OCI-LY7 (cell line): ENCODE results near the gene MAP3K8. TPM values are rescaled to one million over a fixed set of nuclear protein-coding genes. Genes with fewer than 3 reads are reported as not detected.
"Not testable (repeated sequence)": the region's sequence is repeated elsewhere in the genome, so short reads cannot be mapped to it uniquely, and the experiment has no call there.

Experiments used
- BruUV-seq: library from RNA; stranded (reverse); fragments of 400-500 nt; replicated peaks from 2 replicates; lab custom pipeline; 2021; lab: Mats Ljungman, UMichigan
- CTCF ChIA-PET: fragments of 300-600 bp; sonication (Branson Sonifier 250); formaldehyde crosslinking; loops from one replicate; lab custom pipeline; 2022; ENCODE audit warnings: antibody characterized with exemption; ENCODE audit not compliant: unreplicated experiment; lab: Charles Lee
- POLR2A ChIA-PET: fragments of 300-600 bp; sonication (Branson Sonifier 250); formaldehyde crosslinking; loops from one replicate; lab custom pipeline; 2022; ENCODE audit warnings: antibody characterized with exemption; lab: Charles Lee
- DNase-seq: peaks from one replicate; pipeline ENCODE4 v3.0.0-alpha.2; 2015; ENCODE audit warnings: low spot score
- H2AFZ ChIP-seq: fragments of 200-600 bp; sonication (generic), shearing (Covaris generic); 2 replicates; pipeline ENCODE4 v1.6.1; 2014; ENCODE audit warnings: mild to moderate bottlenecking, antibody characterized with exemption, low read length, moderate library complexity
- H3K27ac ChIP-seq: fragments of 200-600 bp; sonication (generic); 2 replicates; pipeline ENCODE4 v1.5.1; 2014; ENCODE audit warnings: mixed run types, low read depth, mild to moderate bottlenecking, moderate library complexity, low read length, inconsistent platforms; ENCODE audit not compliant: poor library complexity, severe bottlenecking
- H3K36me3 ChIP-seq: fragments of 200-600 bp; sonication (generic); 2 replicates; pipeline ENCODE4 v1.6.1; 2014; ENCODE audit warnings: mild to moderate bottlenecking, antibody characterized with exemption, low read length, moderate library complexity, mixed read lengths; ENCODE audit not compliant: insufficient read depth
- H3K4me1 ChIP-seq: fragments of 200-600 bp; sonication (generic); 2 replicates; pipeline ENCODE4 v1.5.1; 2014; ENCODE audit warnings: mild to moderate bottlenecking, low read length; ENCODE audit not compliant: insufficient read depth, poor library complexity, severe bottlenecking
- H3K4me2 ChIP-seq: fragments of 200-600 bp; sonication (generic); 2 replicates; pipeline ENCODE4 v1.6.1; 2014; ENCODE audit warnings: mild to moderate bottlenecking, low read length
- H3K4me3 ChIP-seq: fragments of 200-600 bp; sonication (generic); 2 replicates; pipeline ENCODE4 v1.5.1; 2014; ENCODE audit warnings: mild to moderate bottlenecking, low read depth, low read length; ENCODE audit not compliant: poor library complexity, severe bottlenecking
- H3K79me2 ChIP-seq: fragments of 200-600 bp; sonication (generic); 2 replicates; pipeline ENCODE4 v1.6.1; 2016; ENCODE audit warnings: low read depth, mild to moderate bottlenecking, low read length, moderate library complexity, mixed read lengths; ENCODE audit not compliant: insufficient read depth
- H3K9me2 ChIP-seq: fragments of 200-600 bp; sonication (generic); 2 replicates; pipeline ENCODE4 v1.6.1; 2016; ENCODE audit warnings: mild to moderate bottlenecking, low read length, mixed read lengths; ENCODE audit not compliant: insufficient read depth
- H3K9me3 ChIP-seq: fragments of 200-600 bp; sonication (generic); 2 replicates; pipeline ENCODE4 v1.6.1; 2014; ENCODE audit warnings: mild to moderate bottlenecking, mixed run types, low read length, mixed read lengths
- H4K20me1 ChIP-seq: fragments of 200-600 bp; sonication (generic); 2 replicates; pipeline ENCODE4 v1.6.1; 2014; ENCODE audit warnings: mild to moderate bottlenecking, antibody characterized with exemption, low read length, moderate library complexity, mixed read lengths; ENCODE audit not compliant: insufficient read depth
- CTCF ChIP-seq: fragments of 200-600 bp; sonication (generic); conservative IDR thresholded peaks from 2 replicates; pipeline ENCODE4 v1.5.1; 2014; ENCODE audit warnings: mild to moderate bottlenecking, antibody characterized with exemption, low read length, moderate library complexity, mixed read lengths
- EZH2phosphoT487 ChIP-seq: fragments of 200-600 bp; sonication (generic); IDR thresholded peaks from 2 replicates; pipeline ENCODE4 v1.6.1; 2018; ENCODE audit warnings: low read depth, borderline replicate concordance, mild to moderate bottlenecking, mixed run types, antibody characterized with exemption, low read length, moderate library complexity, mixed read lengths
- intact Hi-C: fragments of 100-400 bp; cut with micrococcal nuclease; formaldehyde crosslinking; loops from one replicate; pipeline ENCODE4 v1.10.0; 2022; ENCODE audit not compliant: unreplicated experiment
- total RNA-seq, 2 experiments: library from RNA; depleted of rRNA in 1 of 2; stranded (reverse); fragments of >200 nt in 1 of 2; shearing (Covaris generic) in 1 of 2; gene quantifications; 2 replicates each; pipeline ENCODE4 v1.2.3, GENCODE V29; 2014 to 2022

MAP3K8 gene
- total RNA-seq, 2 experiments from 2014 or later: 10.8 to 21.9 TPM

GRCh38 chr10:30472414-30473155 lies 38.6 kb downstream of the MAP3K8 start:
- Histone ChIP-seq H3K36me3 (no peaks in the 10 kb centered on the region), H3K4me1 (peaks cover 9% of the 10 kb centered on the region), H2AFZ (no peak overlapping the region), H3K4me2 (no peak overlapping the region), H3K9me2 (no peaks in the 10 kb centered on the region), H3K79me2 (no peaks in the 10 kb centered on the region), H3K27ac (no peak overlapping the region), H4K20me1 (no peaks in the 10 kb centered on the region), H3K4me3 (no peak overlapping the region), H3K9me3 (no peaks in the 10 kb centered on the region)
- CTCF ChIA-PET: no interaction called here
- DNase-seq: no peak
- TF ChIP-seq CTCF: no peak
- TF ChIP-seq EZH2phosphoT487: no peak
- POLR2A ChIA-PET: interaction anchor here (0.7 to 2.7 kb wide), 5 partner anchors 13 to 40 kb away, joined by 3 to 10 read pairs (median 4); no protein-coding TSS in a partner anchor
- no TSS peak for BruUV-seq
- intact Hi-C loops: no loop called here

GRCh38 chr10:30475515-30475914 lies 41.5 kb downstream of the MAP3K8 start:
- H3K27ac ChIP-seq, intact Hi-C loops, H4K20me1 ChIP-seq, H3K36me3 ChIP-seq, H2AFZ ChIP-seq, H3K9me2 ChIP-seq, H3K4me3 ChIP-seq, CTCF ChIA-PET, BruUV-seq, H3K9me3 ChIP-seq, H3K4me2 ChIP-seq, H3K79me2 ChIP-seq, H3K4me1 ChIP-seq, DNase-seq: not testable (repeated sequence)
- POLR2A ChIA-PET: interaction anchor here (1.3 kb wide), 2 partner anchors 10 to 19 kb away, joined by 3 read pairs; no protein-coding TSS in a partner anchor

GRCh38 chr10:30476511-30477155 lies 42.6 kb downstream of the MAP3K8 start:
- BruUV-seq: no TSS peak
- Histone ChIP-seq H2AFZ (no peak overlapping the region), H3K4me1 (no peaks in the 10 kb centered on the region), H3K36me3 (no peaks in the 10 kb centered on the region), H4K20me1 (no peaks in the 10 kb centered on the region), H3K27ac (no peak overlapping the region), H3K4me3 (no peak overlapping the region), H3K9me3 (no peaks in the 10 kb centered on the region), H3K79me2 (no peaks in the 10 kb centered on the region), H3K9me2 (no peaks in the 10 kb centered on the region), H3K4me2 (no peak overlapping the region)
- DNase-seq: no peak
- ChIA-PET POLR2A (interaction anchor here (0.6 kb wide), 1 partner anchor 11 kb away, joined by 9 read pairs; no protein-coding TSS in a partner anchor), CTCF (no interaction called here)
- TF ChIP-seq EZH2phosphoT487 (no peak), CTCF (no peak)
- intact Hi-C loops: no loop called here

- H2AFZ ChIP-seq, H3K9me2 ChIP-seq, H3K79me2 ChIP-seq, H4K20me1 ChIP-seq, H3K4me3 ChIP-seq, H3K4me2 ChIP-seq, CTCF ChIA-PET, H3K27ac ChIP-seq, BruUV-seq, intact Hi-C loops, H3K36me3 ChIP-seq, H3K4me1 ChIP-seq, DNase-seq: not testable (repeated sequence)
- POLR2A ChIA-PET: interaction anchor here (0.9 to 1.3 kb wide), 3 partner anchors 8 to 12 kb away, joined by 3 to 5 read pairs (median 3); no protein-coding TSS in a partner anchor
- H3K9me3 ChIP-seq: 0 out of 2 replicates have a peak, but pooled peaks cover 11% of the 10 kb centered on the region
These were observed 45.5 kb downstream of the MAP3K8 start for GRCh38 chr10:30479513-30479912.
